Measurements from ENCODE around the gene BRD7. TPM values are rescaled to one million over a fixed set of nuclear protein-coding genes. Genes with fewer than 3 reads are reported as not detected.

The BRD7 gene
- total RNA-seq, 4 donors from 2014 or later, result 38.3 to 55.9 (median 48.8) TPM

- Histone ChIP-seq H3K27me3 (no peaks in the 10 kb centered on the region), H3K9me3 (no peaks in the 10 kb centered on the region), H3K36me3 (no peaks in the 10 kb centered on the region), H3K4me1 (peaks cover 12 to 16% of the 10 kb centered on the region in 2 donors), H3K27ac (no peak overlapping the region), H3K4me3 (no peak overlapping the region)
- no peak for TF ChIP-seq CTCF (IDR thresholded peaks at IDR 0.05 in 4 of 5, conservative IDR thresholded peaks at IDR 0.05 in 1 of 5)
- TF ChIP-seq POLR2A (IDR thresholded peaks at IDR 0.05), result no peak
- no peak for ATAC-seq
- in situ Hi-C loops (cut with MboI; ENCODE audit: low sequenced_read_pairs in 4 of 4), result no loop called here
- no peak for DNase-seq
- intact Hi-C loops (cut with DNase I; ENCODE audit: low total_unique reads), result no loop called here
Measured at GRCh38 chr16:50278251-50278650, 90.5 kb downstream of the BRD7 start.

- in situ Hi-C loops (cut with MboI; ENCODE audit: low sequenced_read_pairs in 4 of 4), result no loop called here
- no peak overlapping the region for H3K27ac ChIP-seq
- intact Hi-C loops (cut with DNase I; ENCODE audit: low total_unique reads), result no loop called here
Measured at GRCh38 chr16:50276801-50277555, 91.8 kb downstream of the BRD7 start.

GRCh38 chr16:50276326-50276640, 92.5 kb downstream of the BRD7 start:
- intact Hi-C loops (cut with DNase I; ENCODE audit: low total_unique reads) (no loop called here), in situ Hi-C loops (cut with MboI; ENCODE audit: low sequenced_read_pairs in 4 of 4) (no loop called here)
- ATAC-seq, result no peak
- TF ChIP-seq POLR2A (IDR thresholded peaks at IDR 0.05), result no peak
- TF ChIP-seq CTCF (IDR thresholded peaks at IDR 0.05 in 4 of 5, conservative IDR thresholded peaks at IDR 0.05 in 1 of 5), result no peak
- Histone ChIP-seq H3K27ac (no peak overlapping the region), H3K27me3 (no peaks in the 10 kb centered on the region), H3K4me3 (no peak overlapping the region), H3K9me3 (no peaks in the 10 kb centered on the region), H3K4me1 (no peaks in the 10 kb centered on the region), H3K36me3 (no peaks in the 10 kb centered on the region)
- no peak for DNase-seq

More at GRCh38 chr16:50276801-50277555, 91.8 kb downstream of the BRD7 start:
- no peaks in the 10 kb centered on the region for H3K27me3 ChIP-seq
- DNase-seq (no peak), ATAC-seq (no peak)
- H3K4me3 ChIP-seq, result no peak overlapping the region
- TF ChIP-seq POLR2A (IDR thresholded peaks at IDR 0.05), result no peak
- TF ChIP-seq CTCF (IDR thresholded peaks at IDR 0.05 in 4 of 5, conservative IDR thresholded peaks at IDR 0.05 in 1 of 5), result no peak
- peaks cover 0 to 5% of the 10 kb centered on the region in 2 donors for H3K4me1 ChIP-seq
- H3K36me3 ChIP-seq, result no peaks in the 10 kb centered on the region
- H3K9me3 ChIP-seq, result no peaks in the 10 kb centered on the region

- intact Hi-C loops (cut with DNase I; ENCODE audit: low total_unique reads), result no loop called here
- Histone ChIP-seq H3K4me3 (peak overlapping the region in 1 of 4 donors; percentile 37), H3K27ac (no peak overlapping the region), H3K27me3 (no peaks in the 10 kb centered on the region), H3K36me3 (no peaks in the 10 kb centered on the region), H3K4me1 (no peaks in the 10 kb centered on the region), H3K9me3 (no peaks in the 10 kb centered on the region)
- no peak for ATAC-seq
- no peak for DNase-seq
- TF ChIP-seq CTCF (IDR thresholded peaks at IDR 0.05 in 4 of 5, conservative IDR thresholded peaks at IDR 0.05 in 1 of 5) (no peak), POLR2A (IDR thresholded peaks at IDR 0.05) (no peak)
- in situ Hi-C loops (cut with MboI; ENCODE audit: low sequenced_read_pairs in 4 of 4), result no loop called here
Measured at GRCh38 chr16:50275428-50276325, 93.1 kb downstream of the BRD7 start.

Data from gastrocnemius medialis (tissue), 4 donors.